NOMO-1 (cell line): ENCODE results near the gene ABHD8.

Experiments
- DNase-seq, 2 experiments: peaks; one replicate each; lab custom pipeline; 2025; ENCODE audit not compliant: unreplicated experiment in 2 of 2; lab: John Stamatoyannopoulos, UW

The ABHD8 gene

DNA sequence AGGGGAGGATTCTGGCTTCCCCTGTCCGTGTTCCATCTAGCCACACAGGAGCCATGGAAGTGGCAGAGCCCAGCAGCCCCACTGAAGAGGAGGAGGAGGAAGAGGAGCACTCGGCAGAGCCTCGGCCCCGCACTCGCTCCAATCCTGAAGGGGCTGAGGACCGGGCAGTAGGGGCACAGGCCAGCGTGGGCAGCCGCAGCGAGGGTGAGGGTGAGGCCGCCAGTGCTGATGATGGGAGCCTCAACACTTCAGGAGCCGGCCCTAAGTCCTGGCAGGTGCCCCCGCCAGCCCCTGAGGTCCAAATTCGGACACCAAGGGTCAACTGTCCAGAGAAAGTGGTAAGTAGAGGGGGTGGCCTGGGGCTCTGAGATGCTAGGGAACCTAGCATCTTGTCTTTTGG is 34.5 kb downstream of the ABHD8 start:
- DNase-seq = no peak

DNA sequence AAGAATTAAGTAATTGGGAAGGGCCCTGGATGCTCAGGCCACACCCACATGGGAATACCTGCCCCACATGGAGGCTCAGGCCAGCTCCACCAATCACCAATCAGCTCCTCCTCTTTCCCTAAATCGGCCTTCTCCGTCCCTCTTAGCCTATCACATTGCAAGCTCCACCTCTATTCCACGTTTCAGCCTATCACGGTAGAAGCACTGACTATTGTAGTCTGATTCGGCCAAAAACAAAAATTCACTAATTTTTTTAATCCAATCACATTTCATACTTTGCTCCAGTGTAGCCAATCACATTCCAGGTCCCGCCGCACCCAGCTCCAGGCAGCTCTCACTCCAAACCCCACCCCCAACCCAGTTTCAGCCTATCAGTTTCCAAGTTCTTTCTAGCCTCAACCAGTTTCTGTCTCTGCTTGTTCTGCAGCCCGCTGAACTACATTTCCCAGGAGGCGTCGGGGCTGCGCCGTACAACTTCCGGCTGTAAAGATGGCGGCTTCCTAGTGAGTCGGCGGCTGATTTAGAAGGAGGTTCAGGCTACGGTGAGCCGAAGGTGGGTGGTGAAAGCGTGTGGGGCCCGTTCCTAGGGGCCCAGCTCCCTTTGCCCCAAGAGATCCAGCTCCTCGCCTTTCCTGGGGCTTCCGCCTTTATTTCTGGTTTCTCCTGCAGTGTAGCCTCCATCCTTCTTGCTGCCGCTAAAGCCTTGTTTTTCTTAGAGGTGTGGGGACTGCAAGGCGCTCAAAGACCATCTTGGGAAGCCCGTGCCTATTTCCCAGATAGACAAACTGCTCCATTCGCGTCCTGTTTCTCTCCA is 36.0 kb downstream of the ABHD8 start, which contains the start of gene BABAM1:
Gene BABAM1, plus strand, starts transcription at position 469 of the 814 bp plus-strand sequence. CDS start 1,364 bp downstream, outside the sequence.
- peak; percentile 99 to 100 for DNase-seq

DNA sequence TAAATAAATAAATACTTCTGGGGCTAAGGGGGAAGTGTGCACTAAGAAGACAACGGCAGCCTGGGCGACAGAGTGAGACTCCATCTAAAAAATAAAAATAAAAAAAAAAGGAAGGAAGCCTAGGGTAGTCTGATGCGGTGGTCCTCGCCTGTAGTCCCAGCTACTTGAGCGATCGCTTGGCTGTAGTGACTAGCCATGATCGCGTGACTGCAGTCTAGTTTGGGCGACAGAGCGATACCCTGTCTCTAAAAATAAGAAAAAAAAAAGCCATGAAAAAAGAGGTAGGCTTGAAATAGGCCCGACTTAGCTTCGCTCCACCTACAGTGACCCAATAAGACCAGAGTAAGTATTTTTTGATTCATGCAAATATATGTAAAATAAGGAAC is 36.6 kb downstream of the ABHD8 start:
- DNase-seq = peak in 1 of 2 experiments; percentile 74

DNA sequence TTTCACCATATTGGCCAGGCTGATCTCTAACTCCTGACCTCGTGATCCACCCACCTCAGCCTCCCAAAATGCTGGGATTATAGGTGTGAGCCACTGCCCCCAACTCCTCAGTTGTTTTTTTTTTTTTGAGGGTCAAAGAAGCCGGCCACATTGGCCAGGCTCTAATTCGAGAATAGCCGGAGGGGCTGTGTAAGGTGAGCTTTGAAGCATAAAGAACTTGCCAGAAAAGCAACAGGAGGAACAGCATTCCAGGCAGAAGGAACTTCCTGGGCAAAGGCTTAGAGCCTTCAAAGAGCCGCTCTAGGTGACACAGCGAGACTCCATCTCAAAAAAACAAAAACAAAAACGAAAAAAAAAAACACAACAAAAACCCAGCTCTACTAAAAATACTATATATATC is 37.2 kb downstream of the ABHD8 start:
- no peak for DNase-seq

DNA sequence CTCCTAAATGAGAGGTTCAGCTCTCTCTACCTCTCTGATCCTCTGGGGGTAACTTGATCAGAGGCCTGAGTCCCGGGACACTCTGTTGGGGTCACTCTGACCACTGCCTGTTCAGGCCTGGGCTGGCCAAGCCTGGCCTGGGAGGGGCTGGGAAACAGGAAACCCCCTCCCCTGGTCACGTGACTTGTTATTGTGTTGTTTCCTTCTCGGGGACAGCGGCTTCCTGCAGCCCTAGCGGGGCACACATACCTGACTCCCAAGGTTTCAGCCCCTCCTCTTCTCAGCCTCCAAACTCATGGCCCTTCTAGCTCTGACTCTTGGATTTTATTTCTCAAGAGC is 38.6 kb downstream of the ABHD8 start, which contains the start of gene USHBP1:
Gene USHBP1, minus strand, starts transcription at position 105 of the 339 bp plus-strand sequence. CDS start 446 bp downstream, outside the sequence.
- DNase-seq = no peak

DNA sequence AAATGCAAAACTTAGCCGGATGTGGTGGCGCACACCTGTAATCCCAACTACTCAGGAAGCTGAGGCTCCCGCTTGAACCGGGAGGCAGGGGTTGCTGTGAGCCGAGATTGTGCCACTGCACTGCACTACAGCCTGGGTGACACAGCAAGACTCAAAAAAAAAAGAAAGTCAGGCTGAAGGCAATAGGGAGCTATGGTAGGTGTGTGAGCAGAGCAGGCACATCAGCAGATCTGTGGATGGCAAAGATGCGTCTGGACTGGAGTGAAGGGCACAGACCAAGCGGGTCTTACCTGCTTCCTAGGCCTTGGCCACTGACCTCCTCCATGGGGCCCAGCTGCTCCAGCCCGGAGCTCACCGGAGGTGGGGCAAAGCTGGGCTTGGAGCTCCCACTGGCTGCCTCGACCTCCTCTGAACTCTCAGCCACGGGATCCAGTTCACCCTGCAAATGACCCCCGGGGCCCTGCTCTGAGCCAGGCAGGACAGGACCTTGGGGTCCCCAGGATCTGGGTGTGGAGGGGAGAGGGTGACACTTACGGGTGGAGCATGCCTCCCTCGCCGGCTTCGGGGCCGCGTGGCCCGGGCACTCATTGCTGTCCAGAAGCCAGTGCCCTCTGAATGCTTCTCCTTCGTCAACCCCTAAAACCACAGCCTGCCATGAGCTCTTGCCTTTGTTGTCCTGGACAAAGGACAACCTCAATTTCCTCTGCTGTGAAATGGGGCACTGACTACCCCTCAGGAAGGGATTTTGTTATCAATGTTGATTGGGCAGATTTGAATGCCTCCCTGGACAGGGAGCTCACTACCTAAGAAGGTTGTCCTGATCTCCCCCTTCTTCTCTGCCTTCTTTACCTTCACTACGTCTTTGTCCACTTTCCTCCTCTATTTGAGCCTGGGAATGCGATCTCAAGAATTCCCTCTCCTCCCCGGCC is 39.2 kb downstream of the ABHD8 start:
- no peak for DNase-seq

DNA sequence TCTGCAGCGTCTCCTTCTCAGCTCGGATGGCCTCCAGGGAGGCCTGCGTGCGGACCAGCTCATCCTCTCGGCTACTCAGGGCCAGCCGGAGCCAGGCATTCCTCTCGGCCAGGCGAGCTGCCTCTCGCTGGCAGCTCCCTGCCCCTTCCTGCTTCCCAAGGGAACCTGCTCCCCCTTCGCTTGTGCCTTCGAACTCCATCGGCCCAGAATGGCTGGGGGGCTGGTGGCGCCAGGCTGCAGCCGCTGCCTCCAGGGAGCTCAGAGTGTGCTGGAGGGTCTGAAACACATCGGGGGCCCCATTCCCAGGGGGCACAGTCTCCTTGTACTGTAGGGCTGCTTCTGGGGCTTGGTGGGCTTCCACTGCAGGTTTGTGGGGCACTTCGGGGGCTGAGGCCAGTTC is 40.7 kb downstream of the ABHD8 start:
- no peak for DNase-seq

DNA sequence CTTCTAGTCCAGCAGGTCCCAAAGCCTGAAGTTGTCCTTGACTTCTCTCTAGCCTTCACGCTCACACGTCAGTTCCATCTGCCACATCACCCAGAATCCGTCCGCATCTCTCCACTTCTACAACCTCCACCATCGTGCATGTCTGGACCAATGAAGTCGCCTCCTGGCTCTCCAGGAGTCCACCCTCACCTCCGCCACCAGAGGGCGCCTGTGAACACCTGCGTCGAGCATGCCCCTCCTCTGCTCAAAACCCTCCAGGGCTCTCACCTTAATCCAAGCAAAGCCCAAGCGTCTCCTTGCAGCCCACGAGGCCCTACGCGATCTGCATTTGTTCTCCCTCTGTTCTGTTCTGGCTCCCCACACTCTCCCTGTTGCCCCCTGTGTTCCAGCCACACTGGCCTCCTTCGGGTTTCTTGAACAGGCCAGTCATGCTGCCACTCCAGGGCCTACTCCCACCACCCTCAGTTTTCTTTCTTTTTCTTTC is 42.3 kb downstream of the ABHD8 start:
- DNase-seq = peak; percentile 76 to 78

DNA sequence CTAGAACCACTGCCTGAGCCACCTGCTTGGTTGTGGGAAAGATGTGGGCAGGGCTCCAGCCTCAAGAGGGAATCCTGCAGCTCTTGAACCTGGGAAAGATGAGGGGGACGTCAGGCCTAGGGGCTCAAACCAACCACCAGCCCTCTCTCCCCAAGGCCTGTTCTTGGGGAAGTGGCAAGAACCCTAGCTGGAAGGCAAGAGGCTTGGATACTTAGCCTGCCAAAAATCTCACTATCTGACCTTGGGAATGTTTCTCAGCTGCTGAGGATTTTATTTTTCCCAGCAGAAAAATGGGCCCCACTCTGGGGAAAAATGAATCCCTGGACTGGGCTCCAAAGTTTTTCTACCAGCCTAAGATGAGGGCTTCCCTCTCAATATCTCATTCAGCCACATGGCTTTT is 43.3 kb downstream of the ABHD8 start:
- no peak for DNase-seq

DNA sequence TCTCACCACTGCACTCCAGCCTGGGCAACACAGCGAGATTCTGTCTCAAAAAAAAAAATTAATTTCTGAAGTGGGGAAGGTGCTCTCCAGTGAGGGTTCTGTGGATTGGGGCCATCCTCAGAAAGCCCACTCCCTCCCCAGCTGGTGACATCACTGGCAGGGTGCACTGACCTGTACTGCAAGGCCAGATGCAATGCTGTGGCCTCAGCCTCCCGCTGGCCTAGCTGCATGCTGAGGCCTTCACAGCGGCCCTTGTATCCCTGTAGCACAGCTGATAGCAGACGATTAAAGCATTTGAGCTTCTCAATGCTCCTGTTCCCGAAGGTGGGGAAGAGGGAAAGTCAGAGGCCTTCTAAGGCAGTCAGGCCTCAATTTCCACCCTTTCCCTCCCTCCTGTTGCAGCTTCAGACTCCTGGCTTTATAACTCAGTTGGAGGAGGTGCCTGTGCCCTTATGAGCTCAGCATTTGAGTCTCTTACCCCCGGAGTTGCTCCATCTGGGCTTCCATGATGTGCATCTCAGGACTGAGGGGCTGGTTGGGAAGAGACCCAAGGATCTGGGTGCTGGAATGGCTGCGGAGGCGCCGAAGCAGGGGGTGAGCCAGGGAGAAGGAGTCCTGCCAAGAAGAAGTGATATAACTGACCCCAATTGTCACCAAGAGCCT is 44.0 kb downstream of the ABHD8 start:
- DNase-seq = no peak

DNA sequence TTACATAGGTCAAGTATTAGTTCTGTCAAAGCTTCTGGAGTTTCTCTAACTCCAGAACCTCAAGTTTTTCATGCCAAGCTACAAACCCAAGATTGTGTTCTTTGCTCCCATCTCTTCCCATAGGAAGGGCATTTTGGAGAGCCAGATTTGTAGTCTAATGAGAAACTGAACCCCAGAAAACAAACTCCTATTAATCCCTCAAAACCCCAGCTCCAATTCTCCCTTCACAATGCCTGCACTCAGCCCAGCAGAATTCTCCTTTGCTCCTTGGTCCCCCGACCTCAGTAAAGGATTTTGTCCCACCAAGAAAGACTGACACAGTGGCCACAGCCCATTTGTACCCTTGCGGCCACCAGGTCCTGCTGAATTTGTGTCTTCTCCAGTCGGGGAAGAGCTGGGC is 47.1 kb downstream of the ABHD8 start:
- DNase-seq = no peak

DNA sequence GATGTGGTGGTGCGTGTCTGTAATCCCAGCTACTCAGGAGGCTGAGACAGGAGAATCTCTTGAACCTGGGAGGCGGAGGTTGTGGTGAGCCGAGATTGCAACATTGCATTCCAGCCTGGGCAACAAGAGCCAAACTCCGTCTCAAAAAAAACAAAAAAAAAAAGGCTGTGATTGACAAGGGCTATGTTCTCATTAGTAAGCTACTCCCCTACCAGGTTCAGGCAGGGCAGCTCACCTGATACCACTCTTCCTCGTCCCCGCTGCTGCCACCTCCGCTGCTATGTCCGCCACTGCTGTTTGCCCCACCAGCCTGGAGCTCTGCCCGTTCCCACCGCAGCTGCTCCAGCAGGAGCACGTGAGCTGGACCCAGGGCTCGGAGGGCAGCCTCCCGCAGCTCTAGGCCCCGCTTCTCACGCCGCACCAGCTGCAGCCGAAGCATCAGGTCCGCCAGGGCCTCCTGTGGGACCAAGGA is 48.0 kb downstream of the ABHD8 start:
- DNase-seq = no peak

DNA sequence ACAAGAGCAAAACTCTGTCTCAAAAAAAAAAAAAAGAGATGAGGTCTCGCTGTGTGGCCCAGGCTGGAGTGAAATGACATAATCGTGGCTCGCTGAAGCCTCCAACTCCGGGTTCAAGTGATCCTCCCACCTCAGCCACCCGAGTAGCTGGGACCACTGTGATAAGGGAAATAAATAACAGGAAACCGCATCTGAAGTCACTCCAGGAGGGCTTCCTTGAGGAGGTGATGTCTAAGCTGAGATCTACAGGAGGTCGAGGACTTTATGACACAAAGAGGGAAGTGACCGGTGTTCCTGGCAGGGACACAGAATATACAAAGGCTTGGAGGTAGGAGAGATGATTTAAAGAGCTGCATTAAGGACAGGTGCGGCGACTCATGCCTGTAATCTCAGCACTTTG is 48.6 kb downstream of the ABHD8 start:
- DNase-seq = no peak

DNA sequence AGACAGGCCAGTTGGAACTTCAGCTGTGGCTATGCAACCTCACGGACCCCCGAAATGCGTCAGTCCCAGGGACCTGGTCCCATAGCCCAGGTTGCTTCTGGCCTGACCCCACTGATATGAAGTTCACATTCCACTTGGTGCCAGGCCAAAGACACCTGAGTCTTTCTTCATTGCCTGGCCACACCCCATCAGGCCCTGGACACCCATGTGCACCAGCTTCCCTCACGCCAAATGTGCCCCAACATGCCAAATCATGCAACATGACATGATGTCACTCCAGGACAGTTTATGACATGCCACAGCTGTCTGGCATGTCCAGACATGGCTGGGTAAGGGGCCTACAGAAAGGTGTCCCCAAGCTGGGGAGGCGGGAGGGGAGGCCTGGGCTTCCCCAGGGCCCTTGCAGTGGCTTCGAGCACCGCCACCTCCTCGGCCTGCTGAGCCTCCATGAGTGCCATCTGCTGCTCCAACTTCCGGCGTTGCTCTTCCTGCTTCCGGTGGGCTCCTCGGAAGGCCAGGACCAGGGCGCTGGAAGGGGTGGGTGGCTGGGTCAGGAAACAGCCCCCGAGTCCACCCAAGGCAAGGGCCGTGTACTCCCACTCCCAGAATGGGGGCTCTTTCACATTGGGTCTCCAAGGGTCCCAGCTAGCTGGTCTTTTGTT is 53.2 kb downstream of the ABHD8 start:
- DNase-seq = no peak

DNA sequence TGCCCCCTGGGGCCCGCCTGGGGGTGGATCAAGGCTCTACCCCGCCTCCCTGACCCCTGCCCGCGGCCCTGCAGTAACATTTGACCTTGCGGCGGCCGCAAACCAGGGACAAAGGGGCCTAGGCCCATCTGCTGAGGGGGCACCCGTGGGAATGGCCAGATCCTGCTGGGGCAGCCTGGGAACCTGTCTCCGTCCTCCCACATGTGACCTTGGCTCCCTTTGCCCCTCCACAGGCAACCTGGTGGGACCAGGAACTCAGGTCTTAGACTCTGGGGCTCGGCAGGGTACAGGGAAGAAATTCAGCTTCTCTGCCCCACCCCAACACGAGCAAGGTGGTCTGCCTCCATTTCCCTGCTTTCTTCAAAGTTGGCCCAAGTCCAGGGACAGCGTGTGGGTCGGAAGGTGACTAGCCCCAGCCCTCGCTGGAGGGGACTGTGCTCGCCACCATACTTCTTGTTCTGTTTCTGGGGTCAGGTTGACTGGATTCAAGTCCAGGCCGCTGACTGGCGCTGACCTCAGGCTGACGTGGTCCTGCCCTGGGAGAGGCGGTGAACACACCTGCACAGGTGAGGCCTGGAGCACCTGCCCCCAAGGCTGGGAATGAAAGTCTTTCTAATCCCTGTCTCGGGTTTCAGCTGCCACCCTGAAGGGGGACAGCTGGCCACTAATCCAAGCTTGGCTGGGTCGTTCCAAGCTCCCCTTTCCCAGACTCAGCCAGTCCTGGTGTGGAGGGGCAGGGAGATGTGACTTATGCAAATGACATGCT is 55.0 kb downstream of the ABHD8 start:
- no peak for DNase-seq

DNA sequence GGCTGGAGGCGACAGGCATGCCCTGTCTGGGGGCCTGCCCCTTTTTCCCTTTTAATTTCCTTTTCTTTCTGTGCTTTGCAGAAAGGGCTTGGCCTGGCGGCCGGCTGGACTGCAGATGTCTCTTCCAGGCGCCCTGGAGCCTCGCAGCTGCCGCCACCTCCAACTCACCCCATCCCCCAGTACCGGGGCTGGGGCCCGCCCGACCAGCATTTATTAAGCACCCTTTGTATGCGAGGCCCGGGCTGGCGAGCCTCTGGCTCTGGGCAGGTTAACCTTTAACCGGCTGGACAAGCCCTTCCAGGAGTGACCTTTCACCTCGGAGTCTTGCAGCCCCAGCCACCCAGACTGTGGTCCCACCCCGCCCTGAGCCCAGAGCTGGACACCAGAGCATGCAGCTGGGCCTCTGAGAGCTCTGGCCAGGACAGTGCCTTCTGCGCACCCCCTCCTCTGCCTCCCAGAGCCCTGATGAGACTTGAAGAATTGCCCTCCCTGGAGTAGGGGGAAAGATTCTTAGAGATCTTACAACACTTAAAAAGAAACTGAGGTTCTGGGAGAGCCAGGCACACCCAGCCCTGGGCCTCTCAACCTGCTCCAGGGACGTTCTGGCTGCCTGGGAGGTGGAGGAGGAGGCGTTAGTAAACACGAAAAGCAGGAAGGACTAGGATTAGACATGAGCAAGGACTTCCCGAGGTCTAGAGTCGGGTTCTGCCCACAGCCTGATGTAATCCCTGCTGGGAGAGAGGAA is 56.4 kb downstream of the ABHD8 start:
- DNase-seq = peak; percentile 62 to 74

DNA sequence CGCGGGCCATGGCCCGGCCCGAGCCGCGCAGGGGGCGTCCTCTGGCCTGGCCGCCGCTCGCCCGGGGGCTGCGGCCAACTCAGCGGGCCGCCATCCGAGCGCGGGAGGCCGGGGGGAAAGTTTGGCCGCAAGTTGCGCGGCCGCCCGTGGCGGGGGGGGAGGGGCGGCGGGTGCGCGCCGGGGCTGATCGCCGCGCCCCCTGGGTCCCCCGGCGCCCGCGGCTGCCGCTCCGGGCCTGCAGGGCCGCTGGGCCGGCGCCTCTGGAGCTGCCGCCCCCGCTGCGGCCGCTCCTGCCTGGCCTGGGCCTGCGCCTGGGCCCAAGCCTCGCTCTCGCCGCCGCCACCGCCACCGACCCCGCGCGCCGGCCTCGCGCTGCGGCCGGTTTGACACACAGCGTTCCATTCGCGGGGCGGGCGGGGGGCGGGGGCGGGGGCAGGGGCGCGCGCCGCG is 57.7 kb downstream of the ABHD8 start, which contains the start of gene NR2F6:
Gene NR2F6, minus strand, starts transcription at position 385 of the 450 bp plus-strand sequence. CDS start 699 bp downstream, outside the sequence.
- DNase-seq = no peak

DNA sequence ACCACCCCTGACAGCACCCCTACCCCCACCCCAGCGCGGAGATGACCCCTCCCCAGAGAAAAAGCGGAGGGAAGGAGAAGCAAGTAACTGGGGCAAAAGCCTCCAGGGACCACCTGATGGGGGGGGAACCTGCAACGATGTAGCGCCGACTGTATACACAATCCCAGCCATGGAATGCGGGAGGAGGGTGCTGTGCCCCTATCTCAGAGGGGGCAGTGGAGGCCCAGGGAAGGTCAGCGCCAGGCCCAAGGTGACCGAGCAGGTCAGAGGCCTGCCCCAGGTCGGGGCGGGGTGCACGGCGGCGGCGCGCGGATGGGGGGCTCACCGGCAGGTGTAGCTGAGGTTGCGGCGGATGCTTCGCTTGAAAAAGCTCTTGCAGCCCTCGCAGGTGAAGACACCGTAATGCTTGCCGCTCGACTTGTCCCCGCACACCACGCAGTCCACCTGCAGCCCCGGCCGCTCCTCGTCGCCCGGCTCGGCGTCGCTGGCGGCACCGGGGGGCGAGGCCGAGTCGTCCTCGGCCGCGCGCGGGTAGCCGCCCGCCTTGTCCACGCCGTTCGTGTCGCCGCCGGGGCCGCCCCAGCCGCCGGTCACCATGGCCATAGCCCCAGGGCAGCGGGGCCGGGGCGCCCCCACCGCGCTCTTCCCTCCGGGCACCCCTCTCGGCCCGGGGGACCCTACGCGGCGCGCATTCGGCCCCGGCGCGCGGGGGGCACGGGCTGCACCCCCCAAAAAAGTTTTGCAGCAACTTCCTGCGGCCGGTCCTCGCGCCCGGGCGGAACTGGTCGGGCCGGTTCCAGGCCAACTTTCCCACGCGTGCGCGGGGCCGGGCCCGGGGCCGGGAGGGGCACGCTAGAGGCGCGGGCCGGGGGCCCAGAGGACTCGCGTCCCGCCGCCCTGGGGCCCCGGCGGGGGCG is 58.3 kb downstream of the ABHD8 start:
- no peak for DNase-seq
